Osteocyte (in vitro differentiated cells): ENCODE data around the gene PPIL1. TPM values are rescaled to one million over a fixed set of nuclear protein-coding genes. Genes with fewer than 3 reads are reported as not detected.

Source experiments
- DNase-seq: peaks from one replicate; pipeline ENCODE4 v3.0.0; 2021; ENCODE audit warnings: mixed read lengths; ENCODE audit not compliant: unreplicated experiment; ENCODE audit errors: extremely low spot score
- H3K27ac Mint-ChIP-seq: one replicate; pipeline ENCODE4 v1.8.0; 2021; ENCODE audit warnings: mild to moderate bottlenecking, mixed read lengths; ENCODE audit not compliant: unreplicated experiment
- H3K27me3 Mint-ChIP-seq: one replicate; pipeline ENCODE4 v1.8.0; 2021; ENCODE audit warnings: mixed read lengths; ENCODE audit not compliant: unreplicated experiment
- H3K36me3 Mint-ChIP-seq: one replicate; pipeline ENCODE4 v1.8.0; 2021; ENCODE audit warnings: mixed read lengths; ENCODE audit not compliant: unreplicated experiment
- H3K4me1 Mint-ChIP-seq: one replicate; pipeline ENCODE4 v1.8.0; 2021; ENCODE audit warnings: mixed read lengths; ENCODE audit not compliant: unreplicated experiment
- H3K4me3 Mint-ChIP-seq: one replicate; pipeline ENCODE4 v1.8.0; 2021; ENCODE audit warnings: mild to moderate bottlenecking, moderate library complexity, mixed read lengths; ENCODE audit not compliant: unreplicated experiment
- H3K9me3 Mint-ChIP-seq: one replicate; pipeline ENCODE4 v1.8.0; 2021; ENCODE audit warnings: mixed read lengths; ENCODE audit not compliant: unreplicated experiment
- total RNA-seq: library from RNA; stranded (reverse); gene quantifications from 2 replicates; pipeline ENCODE4 v1.2.1, GENCODE V29; 2021
- TF ChIP-seq, protein P1 (sequence below): fragments of 200-600 bp; sonication (generic); IDR thresholded peaks from 2 replicates; pipeline ENCODE4 v1.5.0; 2021; ENCODE audit warnings: antibody characterized with exemption, mild to moderate bottlenecking, moderate library complexity

Gene PPIL1
- total RNA-seq, 1 donor from 2014 or later = 21.0 TPM

DNA sequence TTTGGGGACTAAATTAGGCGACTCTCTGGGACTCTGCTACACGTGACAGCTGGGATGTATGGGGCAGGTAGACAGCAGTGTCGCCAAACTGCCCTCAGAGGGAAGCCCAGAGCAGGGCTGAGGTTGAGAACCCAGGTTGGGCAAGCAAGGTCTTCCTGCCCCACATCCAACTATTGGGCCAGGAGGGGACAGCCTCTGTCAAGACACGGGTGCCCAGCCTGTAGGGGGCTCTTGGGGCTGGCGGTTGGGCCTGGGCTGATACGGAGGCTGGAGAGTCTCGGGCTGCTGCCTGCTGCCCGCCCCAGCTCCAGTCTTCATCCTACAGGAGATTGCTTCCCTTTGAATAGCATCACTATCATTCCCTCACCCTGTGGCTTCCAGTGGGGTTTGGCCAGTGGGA lies 68.7 kb downstream of the PPIL1 start:
- H3K4me3 Mint-ChIP-seq = no peak overlapping the region

DNA sequence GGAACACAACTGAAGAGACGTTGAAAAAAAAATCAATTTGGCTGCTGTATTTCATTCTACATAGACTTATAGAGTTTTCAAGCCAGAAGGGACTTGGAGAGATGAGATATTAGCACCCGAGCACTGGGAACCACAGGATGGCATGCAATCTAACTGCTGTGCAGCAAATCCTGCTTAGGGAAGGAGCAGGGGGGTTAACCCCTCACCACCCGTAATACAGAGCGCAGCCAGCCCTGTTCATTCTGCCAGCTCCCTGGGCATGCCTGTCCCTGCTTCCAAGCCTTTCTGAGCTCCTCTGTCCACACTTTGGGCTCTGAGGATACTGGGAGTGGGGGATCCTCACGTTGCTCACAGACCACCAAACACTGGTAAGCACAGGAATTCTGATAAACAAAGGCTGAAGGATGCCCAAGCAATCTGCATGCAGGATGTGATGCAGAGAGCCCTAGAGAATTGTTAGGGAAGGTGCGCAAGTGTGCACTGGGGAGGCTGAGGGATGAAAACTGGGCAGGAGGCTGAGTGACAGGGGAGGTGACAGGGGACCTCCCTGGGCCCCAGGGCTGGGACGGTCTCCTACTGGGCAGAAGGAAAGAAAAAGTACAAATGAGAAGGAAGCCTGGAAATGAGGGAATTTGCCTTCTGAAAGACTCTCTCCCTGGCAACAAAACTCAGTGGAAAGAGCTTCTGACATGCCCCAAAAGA lies 69.4 kb downstream of the PPIL1 start:
- H3K9me3 Mint-ChIP-seq = no peaks in the 10 kb centered on the region
- TF ChIP-seq, protein P1, sequence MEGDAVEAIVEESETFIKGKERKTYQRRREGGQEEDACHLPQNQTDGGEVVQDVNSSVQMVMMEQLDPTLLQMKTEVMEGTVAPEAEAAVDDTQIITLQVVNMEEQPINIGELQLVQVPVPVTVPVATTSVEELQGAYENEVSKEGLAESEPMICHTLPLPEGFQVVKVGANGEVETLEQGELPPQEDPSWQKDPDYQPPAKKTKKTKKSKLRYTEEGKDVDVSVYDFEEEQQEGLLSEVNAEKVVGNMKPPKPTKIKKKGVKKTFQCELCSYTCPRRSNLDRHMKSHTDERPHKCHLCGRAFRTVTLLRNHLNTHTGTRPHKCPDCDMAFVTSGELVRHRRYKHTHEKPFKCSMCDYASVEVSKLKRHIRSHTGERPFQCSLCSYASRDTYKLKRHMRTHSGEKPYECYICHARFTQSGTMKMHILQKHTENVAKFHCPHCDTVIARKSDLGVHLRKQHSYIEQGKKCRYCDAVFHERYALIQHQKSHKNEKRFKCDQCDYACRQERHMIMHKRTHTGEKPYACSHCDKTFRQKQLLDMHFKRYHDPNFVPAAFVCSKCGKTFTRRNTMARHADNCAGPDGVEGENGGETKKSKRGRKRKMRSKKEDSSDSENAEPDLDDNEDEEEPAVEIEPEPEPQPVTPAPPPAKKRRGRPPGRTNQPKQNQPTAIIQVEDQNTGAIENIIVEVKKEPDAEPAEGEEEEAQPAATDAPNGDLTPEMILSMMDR = no peak
- H3K27me3 Mint-ChIP-seq = peaks cover 44% of the 10 kb centered on the region
- no peaks in the 10 kb centered on the region for H3K36me3 Mint-ChIP-seq
- H3K4me3 Mint-ChIP-seq = no peak overlapping the region
- no peak for DNase-seq
- no peak overlapping the region for H3K27ac Mint-ChIP-seq
- H3K4me1 Mint-ChIP-seq = no peaks in the 10 kb centered on the region

More for the DNA sequence above, 68.7 kb downstream of the PPIL1 start:
- Mint-ChIP-seq H3K9me3 (no peaks in the 10 kb centered on the region), H3K27ac (no peak overlapping the region), H3K4me1 (no peaks in the 10 kb centered on the region), H3K36me3 (no peaks in the 10 kb centered on the region), H3K27me3 (peaks cover 41% of the 10 kb centered on the region)
- TF ChIP-seq, protein P1 = no peak
- no peak for DNase-seq

Other genes with a start within 250 kb of the PPIL1 start
- 161 and 201 TPM in 2 replicates for gene CDKN1A, start 196.1 kb downstream of the PPIL1 start, total RNA-seq
- not detected in 2 replicates for gene RAB44, start 177.0 kb downstream of the PPIL1 start, total RNA-seq
- gene CPNE5, start 35.4 kb downstream of the PPIL1 start, total RNA-seq = not detected in 2 replicates
- 71.2 and 73.2 TPM in 2 replicates for gene C6orf89, start 11.1 kb upstream of the PPIL1 start, total RNA-seq
- gene PI16, start 79.9 kb upstream of the PPIL1 start, total RNA-seq = not detected in 2 replicates
- gene MTCH1, start 111.4 kb upstream of the PPIL1 start, total RNA-seq = 175 and 180 TPM in 2 replicates
- gene FGD2, start 130.9 kb upstream of the PPIL1 start, total RNA-seq = not detected in 2 replicates